GM18520 (cell line): ENCODE measurements around the gene MIF4GD.
A peak's percentile ranks its signal among the peaks of the same experiment; 100 is the strongest.
"Not testable (repeated sequence)": the region's sequence is repeated elsewhere in the genome, so short reads cannot be mapped to it uniquely, and the experiment has no call there.

Experiments used
- ATAC-seq: cut with Tn5 transposase; IDR thresholded peaks from one replicate; pipeline ENCODE4 v1.9.1; 2021; ENCODE audit not compliant: unreplicated experiment

MIF4GD gene

DNA sequence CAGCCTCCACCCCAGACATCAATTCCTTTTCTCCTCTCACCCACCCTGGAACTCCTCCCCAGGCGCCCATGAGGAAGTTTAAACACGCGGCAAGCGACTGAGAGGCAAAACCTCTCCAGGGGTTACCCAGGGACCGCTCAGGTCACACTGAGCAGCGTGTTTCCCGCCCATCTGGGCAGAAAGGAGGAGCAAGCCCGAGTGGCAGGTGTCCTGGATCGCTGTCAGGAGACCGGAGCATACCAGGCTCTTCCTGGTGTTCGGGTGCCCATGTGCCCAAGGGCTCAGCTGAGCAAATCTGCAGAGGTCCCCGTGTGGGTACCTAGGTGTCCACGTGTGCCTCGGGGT is 17.7 kb upstream of the MIF4GD start:
- ATAC-seq: peak; percentile 2

DNA sequence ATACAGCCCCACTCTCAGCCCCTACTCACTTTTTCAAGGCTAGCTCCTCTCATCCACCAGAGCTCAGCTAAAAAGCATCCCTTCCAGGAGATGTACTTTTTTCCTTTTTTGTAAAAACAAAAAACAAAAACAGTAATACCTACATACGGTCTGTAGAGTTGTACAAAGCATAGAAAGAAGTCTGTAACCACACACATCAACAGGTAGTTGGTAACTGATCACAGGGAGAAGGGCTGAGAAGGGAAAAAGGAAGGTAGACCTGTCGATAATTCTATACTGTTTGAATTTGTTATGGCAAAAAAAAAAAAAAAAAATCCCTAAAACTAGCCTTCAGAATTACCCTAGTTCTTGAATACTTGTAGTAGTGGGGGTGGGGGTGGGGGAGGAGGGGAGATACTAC is 17.3 kb upstream of the MIF4GD start:
- no peak for ATAC-seq

DNA sequence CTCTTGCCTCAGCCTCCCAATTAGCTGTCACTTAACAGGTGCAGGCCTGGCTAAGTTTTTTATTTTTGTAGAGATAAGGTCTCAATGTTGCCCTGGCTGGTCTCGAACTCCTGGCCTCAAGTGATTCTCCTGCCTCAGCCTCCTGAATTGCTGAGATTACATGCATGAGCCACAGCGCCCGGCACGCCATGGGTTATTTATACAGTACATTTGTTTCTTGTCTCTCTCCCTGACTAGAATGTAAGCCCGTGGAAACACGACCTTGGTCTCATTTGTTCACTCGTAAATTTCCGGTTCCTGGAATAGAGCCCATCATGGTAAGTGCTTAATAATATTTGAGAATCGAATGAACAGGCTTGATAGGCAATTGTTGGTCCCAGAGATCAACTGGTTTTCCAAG is 16.2 kb upstream of the MIF4GD start:
- ATAC-seq: no peak

DNA sequence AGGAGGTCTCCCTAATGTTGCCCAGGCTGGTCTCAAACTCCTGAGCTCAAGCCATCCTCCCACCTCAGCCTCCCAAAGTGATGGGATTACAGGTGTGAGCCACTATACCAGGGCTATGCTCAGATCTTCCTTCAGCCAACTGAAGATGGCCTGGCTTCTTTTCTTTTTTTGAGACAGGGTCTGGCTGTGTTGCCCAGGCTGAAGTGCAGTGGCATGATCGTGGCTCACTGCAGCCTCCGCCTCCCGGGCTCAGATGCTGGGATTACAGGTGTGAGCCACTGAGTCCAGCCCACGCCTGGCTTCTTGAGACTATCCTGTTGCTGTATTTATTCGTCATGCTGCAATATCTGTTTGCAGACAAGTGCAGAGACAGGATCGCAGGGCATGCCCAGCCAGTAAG is 14.1 kb upstream of the MIF4GD start:
- no peak for ATAC-seq

DNA sequence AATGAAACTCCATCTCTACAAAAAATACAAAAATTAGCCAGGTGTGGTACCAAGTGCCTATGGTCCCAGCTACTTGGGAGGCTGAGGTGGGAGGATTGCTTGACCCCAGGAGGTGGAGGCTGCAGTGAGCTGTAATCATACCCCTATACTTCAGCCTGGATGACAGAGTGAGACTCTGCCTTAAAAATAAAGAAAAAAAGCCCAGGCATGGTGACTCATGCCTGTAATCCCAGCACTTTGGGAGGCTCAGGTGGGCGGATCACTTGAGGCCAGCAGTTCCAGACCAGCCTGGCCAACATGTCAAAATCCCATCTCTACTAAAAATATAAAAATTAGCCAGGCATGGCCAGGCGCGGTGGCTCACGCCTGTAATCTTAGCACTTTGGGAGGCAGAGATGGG is 9.2 kb upstream of the MIF4GD start:
- not testable (repeated sequence) for ATAC-seq

DNA sequence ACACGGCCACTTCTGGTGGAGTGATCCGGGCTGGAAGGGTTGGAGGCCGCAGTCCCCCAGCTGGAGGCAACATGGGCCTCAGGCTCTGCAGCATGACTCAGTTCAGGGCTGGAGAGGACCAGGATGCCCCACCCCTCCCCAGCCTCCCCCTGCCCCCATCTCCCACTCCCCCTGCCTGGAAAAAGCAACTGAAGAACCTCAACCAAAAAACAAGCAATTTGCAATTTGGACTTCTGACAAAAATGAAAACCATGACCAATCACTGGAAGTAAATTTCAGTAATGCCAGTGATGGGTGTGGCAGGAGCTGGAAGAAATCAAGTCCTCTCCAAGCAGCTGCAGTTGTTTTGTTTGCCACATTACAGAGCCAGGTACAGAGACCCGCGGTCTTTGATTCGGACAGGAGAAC is 6.6 kb upstream of the MIF4GD start:
- ATAC-seq: no peak

DNA sequence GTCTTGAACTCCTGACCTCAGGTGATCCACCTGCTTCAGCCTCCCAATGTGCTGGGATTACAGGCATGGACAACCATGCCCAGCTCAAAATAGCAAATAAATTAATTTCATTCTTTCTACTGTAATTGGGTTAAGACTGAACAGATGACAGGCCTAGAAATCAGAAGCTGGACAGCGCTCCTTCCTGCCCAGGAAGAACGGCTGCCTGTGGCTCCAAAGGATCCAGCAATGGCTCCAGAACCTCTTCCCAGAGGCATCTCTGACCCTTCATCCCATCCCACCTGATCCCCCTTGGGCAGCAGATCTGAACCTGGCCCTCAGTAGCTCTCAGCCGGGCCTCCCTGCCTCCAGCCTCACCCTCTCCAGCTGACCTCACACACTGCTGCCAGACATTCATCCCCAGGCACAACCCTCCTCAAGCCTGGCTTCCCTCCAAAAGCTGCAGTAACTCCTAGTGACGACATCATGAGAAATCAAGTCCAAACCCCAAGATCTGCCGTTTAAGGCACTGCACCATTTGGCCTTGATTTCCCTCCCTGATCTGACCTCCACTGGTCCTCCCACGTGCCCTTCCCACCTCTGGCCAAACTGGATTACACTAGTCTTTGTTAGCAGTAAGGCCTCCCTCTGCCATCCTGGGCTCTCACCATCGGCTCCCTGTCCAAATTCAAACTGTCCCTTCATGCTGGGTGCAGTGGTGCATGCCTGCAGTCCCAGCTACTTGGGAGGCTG is 3.1 kb upstream of the MIF4GD start:
- no peak for ATAC-seq

DNA sequence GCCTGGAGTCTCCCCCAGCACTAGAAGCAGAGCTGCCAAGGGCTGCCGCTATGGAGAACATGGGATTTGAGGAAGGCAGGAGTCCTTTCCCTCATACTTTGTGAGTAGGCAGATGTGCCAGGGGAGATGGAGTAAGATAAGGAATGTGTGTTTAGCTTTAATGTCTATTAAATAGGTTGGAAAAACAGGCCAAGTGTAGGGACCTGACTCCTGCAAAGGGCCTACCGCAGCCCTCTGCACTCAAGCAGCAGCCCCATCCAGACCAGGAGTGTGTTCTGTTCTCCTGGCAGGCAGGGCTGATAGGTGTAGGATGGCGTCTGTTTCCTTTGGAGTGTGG is 1.8 kb upstream of the MIF4GD start:
- no peak for ATAC-seq

DNA sequence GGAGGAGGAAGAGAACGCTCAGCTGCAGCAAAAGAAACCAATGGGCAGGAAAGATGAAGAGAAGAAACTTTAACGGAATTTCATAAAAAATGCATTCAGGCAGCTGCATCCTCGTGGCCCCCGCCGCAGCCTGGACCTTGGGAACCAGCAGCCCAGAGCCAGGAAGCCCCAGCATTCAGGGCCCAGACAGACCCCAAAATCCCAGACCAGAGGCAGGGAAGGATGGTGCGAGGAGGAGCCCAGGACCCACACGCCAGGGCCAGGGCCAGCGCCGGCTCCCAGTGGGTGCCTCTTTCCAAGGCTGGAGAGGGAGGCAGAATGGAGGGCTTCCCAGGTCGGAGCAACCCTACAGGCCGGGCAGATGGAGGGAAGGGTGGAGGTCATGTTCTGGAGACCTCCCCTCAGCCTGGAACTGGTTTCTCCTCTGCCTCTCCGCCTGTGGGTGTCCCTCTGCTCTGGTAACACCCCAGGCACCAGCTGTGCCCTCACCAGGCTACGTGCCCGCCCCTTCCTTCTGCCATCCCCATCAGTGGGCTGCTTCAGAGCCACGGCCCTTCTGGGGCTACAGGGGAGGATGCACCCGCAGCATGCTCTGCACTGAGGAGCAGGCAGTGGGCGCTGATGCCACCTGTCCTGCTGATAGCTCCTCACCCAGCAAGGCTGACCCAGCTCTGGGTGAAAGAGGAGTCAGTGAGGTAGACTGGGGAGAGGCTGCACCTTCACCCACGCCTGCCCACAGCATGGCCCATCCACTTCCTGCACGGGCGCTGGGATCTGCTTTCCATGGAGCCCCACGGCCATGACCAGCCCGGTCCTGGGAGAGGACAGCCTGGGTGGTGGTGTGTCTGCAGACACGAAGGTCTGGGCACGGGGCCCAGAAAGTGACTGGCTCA is 1.2 kb upstream of the MIF4GD start:
- ATAC-seq: no peak

DNA sequence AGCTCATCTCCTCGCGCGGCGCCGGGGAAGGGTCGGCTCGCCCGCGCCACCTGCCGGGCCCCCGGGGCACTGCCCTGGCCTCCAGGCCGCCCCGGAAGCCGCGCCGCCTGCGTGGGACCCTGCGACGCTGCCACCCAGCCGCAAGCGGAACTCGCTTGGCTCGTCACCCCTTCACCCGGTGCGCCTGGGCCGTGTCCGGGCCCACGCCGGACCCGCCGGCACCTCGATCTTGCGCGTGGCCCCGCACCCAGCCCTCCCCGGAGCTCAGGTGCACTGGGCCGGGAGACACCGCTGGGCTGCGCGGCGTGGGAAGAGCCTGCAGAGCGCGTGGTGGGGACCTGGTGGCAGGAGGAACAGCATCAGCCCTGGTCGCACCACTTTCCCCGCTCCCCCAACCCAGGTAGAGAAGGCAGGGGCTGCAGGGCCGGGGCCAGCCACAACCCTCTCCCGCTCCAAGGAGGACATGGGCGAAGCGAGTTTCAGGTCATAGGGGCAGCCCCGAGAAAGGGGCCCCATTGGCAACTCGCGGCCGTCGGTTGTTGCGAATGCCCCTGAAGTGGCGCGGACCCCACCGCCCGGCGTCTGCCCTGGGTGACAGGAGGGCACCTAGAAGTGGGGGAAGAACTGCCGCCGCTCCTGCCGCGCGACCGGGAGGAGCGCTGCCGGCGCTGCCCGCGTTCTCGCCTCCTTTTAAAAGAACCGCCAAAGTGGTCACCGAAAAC is 363 bp upstream of the MIF4GD start:
- peak; percentile 72 for ATAC-seq

DNA sequence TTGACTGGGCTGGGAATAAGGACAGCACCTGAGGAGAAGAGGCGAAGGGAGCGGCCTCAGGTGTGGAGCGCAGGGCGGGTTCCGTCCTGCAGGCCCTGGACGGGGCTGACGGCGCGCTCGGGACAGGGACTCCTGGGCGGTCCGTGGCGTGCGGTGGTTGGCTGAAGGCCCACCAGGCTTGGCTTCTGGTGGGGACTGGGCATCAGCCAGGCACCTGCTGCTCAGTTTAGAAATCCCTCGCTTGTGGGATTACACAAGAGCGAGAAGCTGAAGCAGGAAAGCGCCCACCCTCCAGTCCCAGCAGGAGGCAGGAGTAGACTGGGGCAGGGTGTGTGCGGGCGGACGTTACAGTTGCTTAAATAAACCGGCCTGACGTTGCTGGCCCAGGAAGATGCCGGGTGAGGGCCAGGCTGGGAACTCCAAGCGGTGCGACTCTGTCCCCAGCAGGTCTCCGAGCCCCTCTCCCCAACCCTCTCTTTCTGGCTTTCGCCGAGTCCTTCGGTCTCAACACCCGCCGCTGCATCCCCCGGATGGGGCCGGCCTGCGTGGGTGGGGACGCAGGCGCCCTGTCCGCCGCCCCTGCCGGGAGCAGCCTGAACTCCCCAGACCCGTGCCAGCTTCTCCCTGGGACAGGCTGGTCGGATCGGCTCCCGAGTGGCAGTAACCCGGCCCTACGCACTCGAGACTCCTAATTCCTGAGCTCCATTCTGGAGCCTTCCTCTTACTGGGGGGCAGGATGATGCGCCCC is 639 bp downstream of the MIF4GD start:
- peak; percentile 11 for ATAC-seq

DNA sequence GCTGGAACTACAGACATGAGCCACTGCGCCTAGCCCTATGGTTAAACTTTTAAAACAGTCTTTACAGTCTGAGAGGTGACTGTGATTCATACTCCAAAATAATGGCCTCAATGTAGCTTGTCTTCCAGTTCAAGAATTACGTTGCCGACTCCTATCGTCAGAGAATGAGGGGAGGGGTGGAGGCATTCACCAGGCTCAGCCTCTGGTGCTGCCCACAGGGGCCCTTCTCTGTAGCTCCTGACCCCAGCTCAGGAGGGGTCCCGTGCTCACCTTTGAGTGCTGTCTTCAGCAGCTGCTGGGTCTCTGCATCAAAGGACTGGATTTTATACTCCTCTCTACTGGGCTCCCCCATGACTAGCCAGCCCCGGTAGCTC is 1.2 kb downstream of the MIF4GD start:
- no peak for ATAC-seq

DNA sequence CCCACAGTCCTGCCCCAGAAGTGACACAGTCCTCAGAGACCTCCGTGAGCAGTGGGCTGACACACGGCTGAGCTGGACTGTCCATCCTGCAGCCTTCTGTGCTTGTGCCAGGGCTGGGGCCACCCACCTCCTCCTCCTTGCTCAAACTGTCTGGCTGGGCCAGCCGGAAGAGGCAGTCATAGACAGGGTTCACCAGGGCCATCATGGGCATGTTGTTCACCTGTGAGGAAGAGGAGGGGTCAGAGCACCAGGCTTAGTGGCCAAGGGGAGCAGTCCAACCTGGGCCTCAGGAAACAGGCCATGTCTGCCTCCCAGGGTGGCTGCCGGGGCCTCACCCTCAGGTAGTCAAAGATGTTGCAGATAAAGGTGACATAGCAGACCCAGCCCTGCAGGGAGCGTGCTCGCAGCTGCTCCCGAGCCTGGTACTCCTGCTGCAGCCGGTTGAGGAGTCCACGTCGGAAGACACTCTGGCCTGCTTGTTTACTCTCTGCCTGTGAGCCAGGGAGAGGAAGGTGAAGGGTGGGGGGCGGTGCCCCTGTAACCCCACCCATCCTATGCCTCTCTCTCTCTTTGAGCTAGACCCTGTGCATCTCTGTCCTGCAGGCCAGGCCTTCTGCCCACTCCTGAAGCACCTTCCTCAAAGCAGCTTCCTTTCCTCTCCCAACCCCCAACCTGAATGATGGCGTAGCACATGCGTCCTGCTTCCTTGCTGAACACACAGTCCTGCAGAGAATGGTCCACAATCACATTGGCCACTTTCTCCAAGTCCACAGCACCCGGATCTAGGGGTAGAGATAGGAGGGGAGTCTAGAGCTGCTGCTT is 3.4 kb downstream of the MIF4GD start:
- ATAC-seq: no peak

DNA sequence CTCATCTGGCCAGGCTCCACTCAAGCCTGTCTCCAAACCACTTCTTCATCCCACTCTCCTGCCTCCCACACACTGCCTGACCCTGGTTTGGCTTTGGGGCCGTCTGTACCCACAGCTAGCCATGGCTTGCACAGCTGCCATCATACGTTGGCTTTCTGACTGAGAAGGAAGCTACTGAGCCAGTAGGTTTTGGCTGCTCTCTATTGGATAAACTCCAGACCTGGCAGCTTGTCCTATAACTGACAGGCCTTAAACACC is 3.9 kb downstream of the MIF4GD start:
- ATAC-seq: no peak

DNA sequence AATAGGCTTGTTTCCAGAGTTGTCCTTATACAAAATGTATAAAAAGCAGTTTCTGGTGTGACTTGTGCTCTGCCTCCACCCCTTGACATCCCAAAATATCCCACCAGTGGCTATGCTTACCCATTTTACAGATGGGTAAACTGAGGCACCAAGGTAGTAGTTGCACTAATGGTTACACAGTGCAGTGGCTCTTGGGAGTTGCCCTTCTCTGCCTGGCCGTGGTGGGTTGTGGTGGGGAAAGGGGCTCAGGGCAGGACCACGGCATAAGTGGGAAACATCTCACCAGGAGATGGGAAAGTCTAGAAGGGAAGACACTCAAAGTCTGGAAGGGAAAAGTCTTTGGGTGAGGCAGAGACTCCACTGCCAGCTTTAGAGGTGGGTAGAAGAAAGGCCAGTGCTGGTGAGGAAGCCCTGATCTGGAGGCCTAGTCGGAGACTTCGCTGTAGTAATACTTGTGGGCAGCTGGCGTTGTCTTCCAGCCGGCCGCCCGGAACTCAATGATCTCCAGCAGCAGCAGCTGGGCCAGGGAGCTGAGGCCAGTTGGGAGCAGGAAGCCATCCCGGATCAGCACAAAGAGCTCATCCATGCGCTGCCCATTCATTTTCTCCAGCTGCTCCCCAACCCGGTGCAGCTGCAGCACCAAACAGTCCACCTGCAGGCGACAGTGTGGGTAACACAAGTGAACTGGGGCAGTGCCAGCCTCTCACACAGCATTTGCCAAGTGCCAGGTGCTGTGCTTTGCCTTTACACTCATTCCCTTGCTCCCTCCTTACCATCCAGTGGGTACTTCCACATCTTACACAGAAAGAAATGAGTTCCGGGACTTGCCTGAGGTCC is 4.5 kb downstream of the MIF4GD start:
- ATAC-seq: no peak

DNA sequence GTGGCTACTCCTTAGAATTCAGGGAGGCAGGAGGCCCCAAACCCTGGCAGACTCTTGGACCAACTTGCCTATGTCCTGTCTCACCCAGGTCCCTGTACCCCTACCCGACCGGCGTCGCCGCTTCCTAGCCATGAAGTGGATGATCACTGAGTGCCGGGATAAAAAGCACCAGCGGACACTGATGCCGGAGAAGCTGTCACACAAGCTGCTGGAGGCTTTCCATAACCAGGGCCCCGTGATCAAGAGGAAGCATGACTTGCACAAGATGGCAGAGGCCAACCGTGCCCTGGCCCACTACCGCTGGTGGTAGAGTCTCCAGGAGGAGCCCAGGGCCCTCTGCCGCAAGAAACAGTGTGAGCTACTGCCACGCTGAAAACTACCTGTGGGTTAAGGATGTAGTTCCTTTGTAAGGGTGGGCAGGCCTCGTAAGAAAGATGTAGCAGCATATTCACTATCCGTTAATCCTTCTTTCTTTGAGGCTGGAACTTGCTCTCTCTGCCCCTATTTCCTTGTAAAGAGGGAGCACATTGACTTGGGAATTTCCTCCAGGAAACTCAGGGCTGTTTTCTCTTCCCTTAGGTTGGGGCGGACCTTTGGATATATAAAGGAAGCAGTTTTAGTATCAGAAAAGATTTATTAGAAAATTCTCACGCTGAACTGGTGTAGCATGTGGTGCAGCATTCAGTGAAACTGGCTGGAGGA is 5.3 kb downstream of the MIF4GD start:
- no peak for ATAC-seq

DNA sequence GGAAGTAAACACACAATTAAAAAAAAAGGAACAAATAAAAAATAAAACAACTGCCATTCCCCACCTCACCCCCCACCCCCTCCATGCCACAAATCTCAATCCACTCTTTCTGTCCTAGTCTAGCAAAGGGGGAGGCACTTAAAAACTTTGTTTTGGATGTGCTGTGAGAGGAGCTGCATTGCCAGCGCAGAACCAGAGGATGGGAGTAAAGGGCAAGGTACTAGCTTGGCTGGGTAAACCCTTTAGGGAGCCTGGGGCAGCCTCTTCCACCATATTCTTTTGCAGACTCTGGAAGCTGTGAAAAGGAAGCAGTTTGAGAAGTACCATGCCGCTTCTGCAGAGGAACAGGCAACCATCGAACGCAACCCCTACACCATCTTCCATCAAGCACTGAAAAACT is 8.0 kb downstream of the MIF4GD start:
- no peak for ATAC-seq

DNA sequence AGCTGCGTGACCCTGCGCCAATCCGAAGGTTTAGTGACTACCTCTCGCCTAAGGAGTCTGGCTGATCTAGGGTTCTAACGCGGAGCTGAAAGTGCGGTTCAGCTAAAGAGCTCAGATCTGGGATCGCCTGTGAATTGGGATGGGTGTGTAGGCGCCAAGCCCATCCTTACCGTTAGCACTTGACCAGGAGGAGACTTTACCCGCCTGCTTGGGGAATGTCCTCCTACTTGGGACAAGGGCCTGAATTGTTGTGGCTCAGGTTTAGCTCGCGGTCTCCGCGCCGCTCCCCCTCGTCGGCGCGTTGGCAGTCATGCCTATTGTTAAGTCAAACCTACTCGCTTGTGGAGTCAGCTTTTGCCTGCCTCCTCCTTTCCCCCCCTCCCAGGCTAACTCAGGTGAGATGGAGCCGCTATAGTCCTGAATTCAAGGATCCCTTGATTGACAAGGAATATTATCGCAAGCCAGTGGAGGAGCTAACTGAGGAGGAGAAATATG is 8.9 kb downstream of the MIF4GD start:
- ATAC-seq: no peak
